GM18508 (cell line): ENCODE measurements around the gene AGAP1.
"Not testable (repeated sequence)": the region's sequence is repeated elsewhere in the genome, so short reads cannot be mapped to it uniquely, and the experiment has no call there.

Experiments
- ATAC-seq: cut with Tn5 transposase; IDR thresholded peaks from one replicate; pipeline ENCODE4 v1.9.1; 2021; ENCODE audit warnings: moderate number of reproducible peaks; ENCODE audit not compliant: insufficient read depth, unreplicated experiment

Gene AGAP1

DNA sequence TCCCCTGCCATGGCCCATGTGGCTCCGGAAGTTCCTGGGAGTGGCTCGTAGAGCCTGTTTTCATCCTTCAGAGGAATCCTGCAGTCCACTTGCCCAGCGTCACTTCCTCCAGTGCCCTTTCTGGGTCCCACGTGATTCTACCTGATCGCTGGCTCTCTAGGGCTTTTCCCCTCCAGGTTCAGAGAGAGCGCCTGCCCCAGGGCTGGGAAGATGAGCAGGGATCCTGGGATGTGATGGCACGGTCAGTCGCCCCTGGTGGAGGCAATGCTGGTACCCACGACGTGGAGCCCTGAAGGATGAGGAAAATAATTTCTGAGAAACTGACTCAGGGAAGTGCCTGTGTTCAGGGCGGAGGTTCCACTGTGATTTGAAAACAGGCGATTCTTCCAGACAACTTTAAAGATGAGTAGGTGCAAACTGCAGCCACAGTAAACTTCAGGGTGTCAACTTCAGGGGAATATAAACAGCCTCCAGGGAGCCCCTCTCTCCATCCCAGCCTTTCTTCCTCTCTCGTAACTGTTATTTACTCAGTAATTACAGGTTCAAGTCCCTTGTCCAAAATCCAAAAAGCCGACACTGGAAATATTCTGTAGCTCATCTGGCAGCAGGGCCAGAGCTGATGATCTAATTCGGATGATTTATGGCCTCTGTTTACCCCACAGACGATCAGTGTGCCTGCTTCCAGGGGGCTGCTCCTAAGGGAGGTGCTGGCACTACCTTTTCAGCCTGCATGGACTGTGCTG, 105.9 kb downstream of the AGAP1 start:
- no peak for ATAC-seq

DNA sequence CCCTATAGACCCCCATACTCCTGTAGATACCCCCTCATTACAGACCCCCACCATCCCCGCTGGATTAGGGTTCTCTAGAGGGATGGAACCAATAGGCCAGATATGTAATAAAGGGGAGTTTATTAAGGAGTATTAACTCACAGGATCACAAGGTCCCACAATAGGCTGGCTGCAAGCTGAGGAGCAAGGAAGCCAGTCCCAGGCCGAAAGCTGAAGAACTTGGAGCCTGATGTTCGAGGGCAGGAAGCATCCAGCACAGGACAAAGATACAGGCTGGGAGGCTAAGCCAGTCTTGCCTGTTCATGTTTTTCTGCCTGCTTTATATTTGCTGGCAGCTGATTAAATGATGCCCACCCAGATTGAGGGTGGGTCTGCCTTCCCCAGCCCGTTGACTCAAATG, 106.6 kb downstream of the AGAP1 start:
- ATAC-seq = no peak

GRCh38 chr2:235600926-235601325, 107.1 kb downstream of the AGAP1 start:
- ATAC-seq = no peak

GRCh38 chr2:235601960-235602704, 108.3 kb downstream of the AGAP1 start:
- ATAC-seq = no peak

DNA sequence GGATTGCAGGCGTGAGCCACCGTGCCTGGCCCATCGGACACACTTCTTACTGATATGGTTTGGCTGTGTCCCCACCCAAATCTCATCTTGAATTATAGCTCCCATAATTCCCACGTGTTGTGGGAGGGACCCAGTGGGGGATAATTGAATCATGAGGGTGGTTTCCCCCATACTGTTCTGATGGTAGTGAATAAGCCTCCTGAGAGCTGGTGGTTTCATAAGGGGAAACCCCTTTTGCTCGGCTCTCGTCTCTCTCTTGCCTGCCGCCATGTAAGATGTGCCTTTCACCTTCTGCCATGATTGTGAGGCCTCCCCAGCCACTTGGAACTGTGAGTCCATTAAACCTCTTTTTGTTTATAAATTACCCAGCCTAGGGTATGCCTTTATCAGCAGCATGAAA, 109.1 kb downstream of the AGAP1 start:
- not testable (repeated sequence) for ATAC-seq

DNA sequence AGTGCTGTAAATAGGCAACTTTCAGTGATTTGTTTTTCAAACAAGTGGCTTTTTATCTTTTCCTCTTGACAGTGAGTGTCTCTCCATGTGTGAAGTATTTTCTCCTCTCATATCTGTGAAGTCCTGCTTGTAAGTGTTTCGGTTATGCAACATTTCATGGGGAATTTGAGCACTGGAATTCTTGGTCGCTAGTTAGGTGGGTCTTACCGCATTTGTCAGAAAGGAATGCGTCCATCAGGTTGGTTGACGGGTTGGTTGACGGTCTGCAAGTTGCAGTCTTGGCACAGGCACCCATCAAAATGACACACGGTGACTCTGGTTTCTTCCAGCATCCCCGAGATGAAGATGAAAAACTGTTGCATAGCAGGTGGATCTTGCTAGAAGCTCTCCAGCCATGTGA, 109.8 kb downstream of the AGAP1 start:
- ATAC-seq = no peak

- no peak for ATAC-seq
These were observed 111.6 kb downstream of the AGAP1 start for GRCh38 chr2:235605312-235606003.

DNA sequence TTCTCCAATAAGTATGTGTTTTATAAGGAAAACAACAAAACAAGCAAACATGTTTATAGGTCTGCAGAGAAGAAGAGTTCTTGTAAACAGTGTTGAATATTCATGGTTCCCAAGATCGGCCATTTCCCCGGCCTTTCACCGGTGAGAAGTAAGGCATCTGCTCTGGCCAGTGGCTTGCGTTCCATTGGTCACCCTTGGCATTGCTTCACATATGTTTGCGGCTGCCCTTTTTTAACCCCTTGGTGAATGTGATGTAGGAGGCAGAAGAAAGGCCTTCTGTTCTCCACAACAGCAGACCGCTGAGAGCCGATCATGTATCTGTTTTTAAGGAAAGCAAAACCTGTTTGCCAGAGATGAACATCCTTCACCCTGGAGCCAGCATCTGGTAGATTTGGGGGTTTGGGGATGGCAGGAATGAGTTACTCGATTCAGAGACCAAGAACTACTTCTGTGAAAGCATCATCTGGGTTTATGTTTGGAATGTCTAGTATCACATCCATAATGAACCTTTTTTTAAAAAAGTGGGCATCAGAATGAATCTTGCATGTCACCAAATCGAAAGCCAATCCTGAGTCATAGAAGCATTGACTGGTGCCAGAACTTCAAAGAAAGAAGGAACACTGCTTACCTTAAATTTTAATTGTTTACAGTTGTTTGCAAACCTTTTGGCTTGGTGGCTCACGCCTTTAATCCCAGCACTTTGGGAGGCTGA, 112.3 kb downstream of the AGAP1 start:
- ATAC-seq = no peak

- no peak for ATAC-seq
These were observed 113.8 kb downstream of the AGAP1 start for GRCh38 chr2:235607546-235608199.

- no peak for ATAC-seq
These were observed 114.5 kb downstream of the AGAP1 start for GRCh38 chr2:235608200-235608887.

- ATAC-seq = no peak
These were observed 115.5 kb downstream of the AGAP1 start for GRCh38 chr2:235609321-235609720.

GRCh38 chr2:235609746-235610145, 115.9 kb downstream of the AGAP1 start:
- no peak for ATAC-seq

- no peak for ATAC-seq
These were observed 116.9 kb downstream of the AGAP1 start for GRCh38 chr2:235610696-235611257.

GRCh38 chr2:235611349-235611748, 117.5 kb downstream of the AGAP1 start:
- ATAC-seq = no peak

DNA sequence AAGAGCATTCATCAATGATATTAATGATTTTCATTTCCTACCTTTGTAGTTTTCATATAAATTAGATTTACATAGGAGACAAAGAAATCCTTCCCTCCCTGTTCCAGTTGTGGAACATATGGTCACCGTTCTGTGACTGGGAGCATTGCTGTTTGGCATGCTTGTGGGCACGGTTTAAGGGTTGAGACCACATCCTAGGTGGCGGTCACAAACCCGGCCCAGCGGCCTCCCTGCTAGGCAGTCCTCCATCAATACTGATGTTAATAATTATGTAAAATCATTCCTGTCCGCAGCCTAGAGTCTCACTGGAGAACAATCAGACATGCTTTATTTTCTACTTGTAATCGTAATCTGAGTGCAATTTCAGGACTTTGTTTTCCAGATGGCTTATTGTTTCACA, 117.9 kb downstream of the AGAP1 start:
- no peak for ATAC-seq

- ATAC-seq = no peak
These were observed 118.5 kb downstream of the AGAP1 start for GRCh38 chr2:235612181-235612950.

DNA sequence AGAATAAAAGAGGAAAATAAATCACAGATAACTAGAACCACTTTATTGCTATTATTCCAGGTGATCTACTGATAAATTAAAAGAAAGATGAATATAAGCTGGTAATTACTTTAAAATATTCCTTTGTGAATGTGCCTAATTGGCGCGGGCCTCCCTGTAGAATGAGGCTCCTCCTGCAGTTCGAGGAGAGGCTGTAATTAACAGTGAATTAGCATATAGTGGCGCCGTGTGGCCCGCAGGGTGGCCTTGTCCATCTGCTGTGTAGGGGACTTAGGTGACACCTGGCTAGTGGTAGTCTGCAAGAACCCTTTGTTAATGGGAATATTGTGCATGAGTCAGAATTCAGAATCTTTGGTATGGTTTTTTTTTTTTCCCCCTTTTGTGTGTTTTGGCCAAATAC, 119.8 kb downstream of the AGAP1 start:
- no peak for ATAC-seq

GRCh38 chr2:235614176-235614860, 120.5 kb downstream of the AGAP1 start:
- no peak for ATAC-seq
